HG03439 (cell line): ENCODE results near the gene SPINT2.

ENCODE experiments used
- ATAC-seq: cut with Tn5 transposase; IDR thresholded peaks from one replicate; pipeline ENCODE4 v1.9.1; 2021; ENCODE audit warnings: mild to moderate bottlenecking, moderate library complexity; ENCODE audit not compliant: unreplicated experiment

SPINT2 gene

GRCh38 chr19:38266981-38267597 is 2.7 kb downstream of the SPINT2 start:
- no peak for ATAC-seq

- no peak for ATAC-seq
Observed at GRCh38 chr19:38267761-38268483, 3.5 kb downstream of the SPINT2 start.

- no peak for ATAC-seq
Observed at GRCh38 chr19:38268539-38268938, 4.2 kb downstream of the SPINT2 start.

- ATAC-seq = no peak
Observed at GRCh38 chr19:38270587-38271167, 6.3 kb downstream of the SPINT2 start.

- no peak for ATAC-seq
Observed at GRCh38 chr19:38273499-38273898, 9.1 kb downstream of the SPINT2 start.

GRCh38 chr19:38274739-38275138 is 10.4 kb downstream of the SPINT2 start:
- no peak for ATAC-seq

DNA sequence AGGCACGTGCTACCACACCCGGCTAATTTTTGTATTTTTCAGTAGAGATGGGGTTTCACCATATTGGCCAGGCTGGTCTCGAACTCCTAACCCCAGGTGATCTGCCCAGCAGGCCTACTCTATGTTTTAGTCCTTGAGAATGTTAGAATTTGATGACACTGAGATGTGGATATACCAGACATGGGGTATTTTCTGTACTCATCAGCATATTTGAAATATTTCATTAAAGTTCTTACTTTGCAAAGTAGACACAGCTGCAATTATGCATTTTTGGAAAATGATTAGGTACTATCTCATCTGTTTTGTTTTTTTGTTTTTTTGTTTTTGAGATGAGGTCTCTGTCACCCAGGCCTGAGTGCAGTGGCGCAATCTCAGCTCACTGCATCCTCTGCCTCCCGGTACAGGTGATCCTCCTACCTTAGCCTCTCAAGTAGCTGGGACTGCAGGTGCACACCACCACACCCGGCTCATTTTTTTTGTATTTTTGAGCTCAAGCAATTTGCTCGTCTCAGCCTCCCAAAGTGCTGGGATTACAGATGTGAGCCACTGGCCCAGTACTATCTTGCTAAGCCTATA is 12.7 kb downstream of the SPINT2 start:
- ATAC-seq = no peak

DNA sequence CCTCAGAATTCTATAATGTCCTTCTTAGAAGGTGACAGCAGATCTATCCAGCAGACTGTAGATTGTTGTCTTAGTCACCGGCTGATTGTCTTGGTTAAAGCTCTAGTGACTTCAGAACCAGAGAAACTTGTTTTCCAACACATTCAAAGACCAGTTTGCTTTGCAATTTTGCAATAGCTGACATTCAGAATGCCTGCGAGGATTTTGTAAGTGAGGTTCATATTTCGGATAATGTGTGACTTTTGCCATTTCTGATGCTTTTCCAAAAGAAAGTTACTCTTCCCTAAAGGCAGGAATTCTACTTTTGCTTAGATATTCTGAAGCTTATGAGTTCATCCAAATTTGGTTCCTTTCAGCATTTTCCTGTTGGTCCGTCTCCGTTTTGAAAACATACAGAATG is 13.2 kb downstream of the SPINT2 start:
- ATAC-seq = no peak

- no peak for ATAC-seq
Observed at GRCh38 chr19:38277969-38278680, 13.8 kb downstream of the SPINT2 start.

DNA sequence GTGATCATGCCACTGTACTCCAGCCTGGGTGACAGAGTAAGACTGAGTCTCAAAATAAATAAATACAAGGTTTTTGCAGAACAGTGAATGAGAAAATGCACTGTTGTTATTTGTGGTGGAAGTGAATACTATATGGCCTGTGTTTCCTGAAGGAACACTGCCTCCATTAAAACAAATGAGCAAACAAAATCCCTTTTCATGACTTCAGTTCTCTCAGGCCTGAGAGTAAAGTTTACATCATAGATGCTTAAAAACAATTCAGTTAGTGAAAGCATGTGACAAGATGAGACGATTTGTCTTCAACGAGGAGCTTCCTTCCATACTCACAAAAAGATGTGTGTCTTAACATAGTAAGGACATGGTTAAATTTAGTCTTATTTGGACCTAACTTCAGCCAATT is 14.4 kb downstream of the SPINT2 start:
- ATAC-seq = no peak

DNA sequence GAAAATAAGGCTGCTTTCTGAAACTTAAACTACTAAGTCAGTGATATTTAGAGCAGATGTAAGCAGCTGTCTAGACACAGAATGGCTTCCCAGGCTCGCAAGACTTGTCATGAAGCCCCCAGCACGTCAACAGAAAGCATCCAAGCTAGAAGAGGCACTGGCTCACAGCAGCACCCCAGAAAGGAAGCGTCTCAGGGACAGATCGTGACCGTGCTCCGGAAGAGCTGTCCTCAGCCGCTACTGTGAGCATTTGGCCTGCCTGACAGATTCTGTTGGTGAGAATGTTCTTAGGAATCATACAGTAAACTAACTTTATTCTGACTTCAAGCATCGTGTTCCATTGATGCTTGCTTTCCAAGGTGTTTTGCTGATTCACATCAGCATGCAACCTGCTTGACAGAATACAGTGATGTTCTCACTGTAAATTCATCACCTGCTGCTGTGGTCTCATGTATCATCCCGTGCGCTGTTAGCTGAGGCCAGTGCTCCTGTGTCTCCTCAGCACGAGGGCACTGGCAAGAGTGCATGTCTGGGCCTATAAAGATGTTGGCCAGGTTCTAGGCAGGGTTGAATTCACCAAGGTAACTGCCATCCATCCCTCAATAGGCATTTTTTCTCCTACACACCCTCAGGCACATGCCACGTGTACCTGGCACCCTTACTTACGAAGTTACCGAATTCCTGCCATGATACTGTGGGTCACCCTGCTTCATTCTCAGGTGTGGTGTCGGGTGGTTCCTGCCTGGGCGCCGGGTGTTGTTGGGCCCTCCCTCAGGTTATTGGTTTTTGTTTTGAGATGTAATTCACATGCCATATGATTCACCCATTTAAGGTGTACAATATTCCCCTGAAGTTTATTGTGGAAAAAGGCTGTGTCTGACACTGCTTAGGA is 15.9 kb downstream of the SPINT2 start:
- no peak for ATAC-seq

DNA sequence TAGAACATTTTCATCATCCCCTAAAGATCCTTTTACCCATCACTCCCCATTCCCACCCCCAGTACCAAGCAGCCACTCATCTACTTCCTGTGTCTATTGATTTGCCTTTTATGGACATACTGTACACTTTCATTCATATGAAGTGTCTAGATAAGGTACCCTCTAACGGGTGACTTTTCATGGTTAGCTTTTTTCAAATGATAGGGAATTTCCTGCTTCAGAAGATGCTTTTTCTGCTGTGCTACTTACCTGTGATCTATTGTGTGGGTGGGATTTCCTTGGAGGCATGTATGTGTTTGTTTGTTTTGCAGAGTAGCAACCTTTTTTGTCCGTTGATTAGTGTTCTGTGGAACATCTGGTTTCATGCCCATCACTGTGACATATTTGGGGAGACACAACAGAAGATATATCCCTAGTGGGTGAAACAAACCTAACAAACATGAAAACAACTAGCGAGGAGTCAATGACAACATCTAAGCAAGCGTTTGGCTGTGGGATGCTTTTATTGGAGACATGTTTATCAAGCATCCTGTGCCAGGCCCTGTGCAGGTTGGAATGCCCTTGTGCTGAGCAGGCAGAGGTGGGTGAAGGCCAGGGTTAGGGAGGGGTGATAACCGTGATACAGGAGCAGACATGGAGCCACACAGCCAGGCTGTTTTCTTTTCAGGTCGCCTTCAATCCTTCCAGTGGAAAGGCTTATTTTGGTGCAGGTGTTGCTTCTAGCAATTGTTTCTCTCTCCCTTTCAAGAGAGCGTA is 17.6 kb downstream of the SPINT2 start:
- no peak for ATAC-seq

GRCh38 chr19:38283271-38283670 is 18.9 kb downstream of the SPINT2 start:
- ATAC-seq = no peak

DNA sequence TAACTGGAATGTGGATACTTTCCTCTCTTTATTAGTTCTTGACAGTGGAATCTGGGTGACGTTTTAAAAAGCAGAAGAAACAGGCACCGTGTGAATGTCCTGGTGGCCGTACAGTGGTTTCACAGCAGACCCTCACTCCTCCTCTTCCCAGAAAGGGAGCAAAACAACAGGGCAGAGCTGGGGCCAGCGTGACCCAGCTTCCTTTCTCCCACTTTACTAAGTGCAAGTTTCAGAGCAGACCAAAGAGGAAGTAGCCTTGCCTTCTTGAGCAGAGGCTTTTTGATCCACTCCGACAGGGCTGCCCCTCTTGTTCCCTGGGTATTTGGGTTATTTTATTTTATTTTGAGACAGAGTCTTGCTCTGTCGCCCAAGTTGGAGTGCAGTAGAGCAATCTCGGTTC is 20.0 kb downstream of the SPINT2 start:
- ATAC-seq = no peak

GRCh38 chr19:38285567-38285966 is 21.2 kb downstream of the SPINT2 start:
- no peak for ATAC-seq

GRCh38 chr19:38287604-38288003 is 23.2 kb downstream of the SPINT2 start:
- no peak for ATAC-seq

DNA sequence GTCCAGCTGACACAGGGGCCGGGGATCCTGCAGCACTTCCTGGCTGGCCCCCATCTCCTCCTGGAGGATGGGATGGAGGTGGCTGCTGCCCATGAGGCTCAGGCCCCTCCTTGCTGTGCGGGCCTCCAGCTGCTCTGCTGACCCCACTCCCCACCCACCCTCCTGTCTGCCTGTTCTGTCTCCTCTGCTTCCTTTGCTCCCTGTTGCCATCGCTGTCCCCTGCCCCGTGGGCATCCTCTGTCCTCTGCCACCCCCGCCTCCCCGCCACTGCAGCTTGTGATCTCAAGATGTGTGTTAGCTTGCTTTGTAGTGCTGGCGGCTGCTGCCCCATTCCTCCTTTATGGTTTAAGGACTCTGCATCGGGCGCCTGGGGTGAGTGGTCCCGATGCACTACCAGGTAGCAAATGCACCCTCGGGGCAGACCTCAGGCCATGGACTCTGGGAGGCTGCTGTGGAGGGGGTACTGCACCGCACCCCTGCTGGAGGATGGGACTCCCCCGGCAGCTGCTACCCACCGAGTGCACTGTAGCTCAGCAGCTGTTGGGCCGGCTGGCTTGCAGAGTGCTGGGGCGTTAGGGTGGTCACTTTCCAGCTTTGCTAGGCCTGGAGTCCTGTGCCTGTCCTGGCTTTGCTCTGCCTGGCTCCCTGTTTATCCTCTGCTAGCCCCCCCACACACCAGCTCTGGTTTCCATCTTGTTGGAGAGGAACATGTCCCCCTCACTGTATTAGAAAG is 23.9 kb downstream of the SPINT2 start:
- no peak for ATAC-seq

DNA sequence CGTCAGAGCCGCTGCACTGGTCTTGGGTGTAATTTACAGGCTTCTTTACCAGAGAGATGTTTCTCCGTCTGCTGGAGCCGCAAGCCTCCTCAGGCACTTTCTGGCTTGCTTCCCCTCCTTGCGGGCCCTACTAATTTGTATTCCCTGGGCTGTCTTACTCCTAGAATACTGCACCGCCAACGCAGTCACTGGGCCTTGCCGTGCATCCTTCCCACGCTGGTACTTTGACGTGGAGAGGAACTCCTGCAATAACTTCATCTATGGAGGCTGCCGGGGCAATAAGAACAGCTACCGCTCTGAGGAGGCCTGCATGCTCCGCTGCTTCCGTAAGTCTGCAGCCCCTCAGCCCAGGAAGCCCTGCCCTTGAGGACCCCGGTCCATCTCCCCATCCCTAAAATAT is 25.6 kb downstream of the SPINT2 start:
- no peak for ATAC-seq

GRCh38 chr19:38290631-38291147 is 26.3 kb downstream of the SPINT2 start:
- no peak for ATAC-seq
